HepG2 (cell line): ENCODE results near the gene SECTM1. TPM values are rescaled to one million over a fixed set of nuclear protein-coding genes. Genes with fewer than 3 reads are reported as not detected.

Source experiments
- CREM ChIP-seq, 2 experiments: sonication (generic) in 1 of 2; formaldehyde crosslinking in 1 of 2; IDR thresholded peaks; 2 replicates each; pipeline versions ENCODE4 v1.4.0 to v1.6.1; 2016 to 2020; ENCODE audit warnings: antibody characterized with exemption in 1 of 2, mild to moderate bottlenecking in 1 of 2, missing genetic modification reagents in 1 of 2
- GLI4 ChIP-seq: sonication (generic); formaldehyde crosslinking; IDR thresholded peaks from 2 replicates; pipeline ENCODE4 v1.5.1; 2020; ENCODE audit warnings: missing genetic modification reagents, mild to moderate bottlenecking, moderate library complexity, borderline replicate concordance
- GTF2F1 ChIP-seq: fragments of 150-350 bp; IDR thresholded peaks from 2 replicates; pipeline ENCODE4 v1.6.1; 2014; ENCODE audit warnings: low read length
- KMT2B ChIP-seq: IDR thresholded peaks from 2 replicates; pipeline ENCODE4 v1.6.1; 2016; ENCODE audit warnings: missing genetic modification reagents, missing compliant biosample characterization
- NFE2L1 ChIP-seq: sonication (generic); formaldehyde crosslinking; IDR thresholded peaks from 2 replicates; pipeline ENCODE4 v1.4.0; 2020; ENCODE audit warnings: missing genetic modification reagents, mild to moderate bottlenecking, borderline replicate concordance
- RAD21 ChIP-seq: fragments of 450-650 bp; formaldehyde crosslinking; IDR thresholded peaks from 2 replicates; pipeline ENCODE4 v1.5.0; 2020; ENCODE audit warnings: mild to moderate bottlenecking
- SALL1 ChIP-seq: sonication (generic); formaldehyde crosslinking; IDR thresholded peaks from 2 replicates; pipeline ENCODE4 v1.8.0; 2022; ENCODE audit warnings: mild to moderate bottlenecking, missing genetic modification reagents
- ZNF501 ChIP-seq: sonication (generic); formaldehyde crosslinking; IDR thresholded peaks from 2 replicates; pipeline ENCODE4 v1.5.1; 2020; ENCODE audit warnings: mild to moderate bottlenecking, moderate library complexity, missing genetic modification reagents
- ZNF678 ChIP-seq: sonication (generic); formaldehyde crosslinking; IDR thresholded peaks from 2 replicates; pipeline ENCODE4 v1.4.0; 2020; ENCODE audit warnings: mild to moderate bottlenecking, missing genetic modification reagents
- ZNF761 ChIP-seq: sonication (generic); formaldehyde crosslinking; conservative IDR thresholded peaks from 2 replicates; pipeline ENCODE4 v1.4.0; 2020; ENCODE audit warnings: mild to moderate bottlenecking, missing genetic modification reagents
- ZNF883 ChIP-seq: sonication (generic); formaldehyde crosslinking; IDR thresholded peaks from 2 replicates; pipeline ENCODE4 v1.5.1; 2020; ENCODE audit warnings: mild to moderate bottlenecking, missing genetic modification reagents; ENCODE audit errors: not compliant biosample characterization
- polyA plus RNA-seq, 8 experiments: library from polyadenylated mRNA; depleted of rRNA in 3 of 8; stranded (reverse) in 7 of 8; unstranded in 1 of 8; fragments of >200 nt; fragmentation: Illumina TruSeq in 4 of 8; extraction: Trizol in 4 of 8; gene quantifications; 2 replicates each; pipeline versions ENCODE4 v1.2.1 to v1.2.3, GENCODE V29; 2011 to 2016; ENCODE audit warnings: low read depth in 4 of 8, missing spikeins in 1 of 8, mixed read lengths in 1 of 8; ENCODE audit not compliant: insufficient read depth in 1 of 8
- total RNA-seq, 5 experiments: library from RNA; depleted of rRNA; stranded (reverse); fragments of >200 nt; fragmentation: Illumina TruSeq; extraction: Trizol; gene quantifications; 2 replicates each; pipeline ENCODE4 v1.2.3, GENCODE V29; 2016; ENCODE audit warnings: low read depth in 1 of 5
- TF ChIP-seq, protein P1 (sequence below): sonication (generic); formaldehyde crosslinking; conservative IDR thresholded peaks from 2 replicates; pipeline ENCODE4 v1.4.0; 2020; ENCODE audit warnings: missing genetic modification reagents
- TF ChIP-seq, protein P2 (sequence below): IDR thresholded peaks from 2 replicates; pipeline ENCODE4 v1.6.1; 2016; ENCODE audit warnings: low read depth
- TF ChIP-seq, protein P3 (sequence below): fragments of 450-650 bp; IDR thresholded peaks from 2 replicates; pipeline ENCODE4 v1.6.1; 2016
- TF ChIP-seq, protein P4 (sequence below): sonication (generic); formaldehyde crosslinking; IDR thresholded peaks from 2 replicates; pipeline ENCODE4 v1.8.1; 2023; ENCODE audit warnings: mild to moderate bottlenecking, moderate library complexity, missing genetic modification reagents
- TF ChIP-seq, protein P5 (sequence below): sonication (generic); formaldehyde crosslinking; IDR thresholded peaks from 2 replicates; pipeline ENCODE4 v1.5.0; 2020; ENCODE audit warnings: mild to moderate bottlenecking, missing genetic modification reagents, borderline replicate concordance

The SECTM1 gene
- total and polyA plus RNA-seq, 2 of the 13 experiments (the other 11 are each of a cell fraction or from before 2014, with no cell fraction given): 3.5 to 5.3 TPM

DNA sequence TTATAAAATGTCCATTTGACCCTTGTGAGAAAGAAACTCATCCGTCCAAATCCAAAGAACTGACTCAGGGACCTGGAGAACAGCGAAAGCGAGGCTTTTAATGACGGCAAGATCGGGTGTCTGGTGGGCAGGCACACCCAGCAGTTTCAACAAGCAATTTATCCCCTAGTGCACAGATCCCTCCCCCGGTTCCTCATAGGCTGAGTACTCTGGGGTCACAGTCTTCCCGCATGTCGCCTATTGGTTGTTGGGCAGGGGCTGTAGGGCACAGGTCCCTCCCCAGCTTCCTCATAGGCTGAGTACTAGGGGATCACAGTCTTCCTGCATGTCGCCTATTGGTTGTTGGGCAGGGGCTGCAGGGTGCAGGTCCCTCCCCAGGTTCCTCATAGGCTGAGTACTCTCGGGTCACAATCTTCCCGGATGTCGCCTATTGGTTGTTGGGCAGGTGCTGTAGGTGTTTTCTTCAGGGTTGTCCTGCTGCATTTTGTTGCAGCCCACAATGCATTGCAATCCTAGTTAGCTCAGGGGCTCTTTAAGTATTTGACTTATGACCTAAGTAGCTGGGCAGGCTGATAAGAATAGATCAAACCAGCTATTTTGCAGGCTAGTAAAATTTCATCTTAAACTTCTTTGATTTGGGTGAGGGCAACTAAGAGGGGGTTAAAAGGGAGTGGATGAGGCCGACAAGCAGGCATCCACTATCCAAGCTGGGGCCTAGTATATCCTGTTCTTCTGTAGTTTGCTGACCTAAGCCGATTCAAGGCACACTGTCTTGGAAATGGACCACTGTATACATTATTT lies 34.4 kb upstream of the SECTM1 start (continued):
- TF ChIP-seq, protein P1, sequence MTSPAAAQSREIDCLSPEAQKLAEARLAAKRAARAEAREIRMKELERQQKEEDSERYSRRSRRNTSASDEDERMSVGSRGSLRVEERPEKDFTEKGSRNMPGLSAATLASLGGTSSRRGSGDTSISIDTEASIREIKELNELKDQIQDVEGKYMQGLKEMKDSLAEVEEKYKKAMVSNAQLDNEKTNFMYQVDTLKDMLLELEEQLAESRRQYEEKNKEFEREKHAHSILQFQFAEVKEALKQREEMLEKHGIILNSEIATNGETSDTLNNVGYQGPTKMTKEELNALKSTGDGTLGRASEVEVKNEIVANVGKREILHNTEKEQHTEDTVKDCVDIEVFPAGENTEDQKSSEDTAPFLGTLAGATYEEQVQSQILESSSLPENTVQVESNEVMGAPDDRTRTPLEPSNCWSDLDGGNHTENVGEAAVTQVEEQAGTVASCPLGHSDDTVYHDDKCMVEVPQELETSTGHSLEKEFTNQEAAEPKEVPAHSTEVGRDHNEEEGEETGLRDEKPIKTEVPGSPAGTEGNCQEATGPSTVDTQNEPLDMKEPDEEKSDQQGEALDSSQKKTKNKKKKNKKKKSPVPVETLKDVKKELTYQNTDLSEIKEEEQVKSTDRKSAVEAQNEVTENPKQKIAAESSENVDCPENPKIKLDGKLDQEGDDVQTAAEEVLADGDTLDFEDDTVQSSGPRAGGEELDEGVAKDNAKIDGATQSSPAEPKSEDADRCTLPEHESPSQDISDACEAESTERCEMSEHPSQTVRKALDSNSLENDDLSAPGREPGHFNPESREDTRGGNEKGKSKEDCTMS (CRISPR knock-in tag): no peak
- TF ChIP-seq, protein P2, sequence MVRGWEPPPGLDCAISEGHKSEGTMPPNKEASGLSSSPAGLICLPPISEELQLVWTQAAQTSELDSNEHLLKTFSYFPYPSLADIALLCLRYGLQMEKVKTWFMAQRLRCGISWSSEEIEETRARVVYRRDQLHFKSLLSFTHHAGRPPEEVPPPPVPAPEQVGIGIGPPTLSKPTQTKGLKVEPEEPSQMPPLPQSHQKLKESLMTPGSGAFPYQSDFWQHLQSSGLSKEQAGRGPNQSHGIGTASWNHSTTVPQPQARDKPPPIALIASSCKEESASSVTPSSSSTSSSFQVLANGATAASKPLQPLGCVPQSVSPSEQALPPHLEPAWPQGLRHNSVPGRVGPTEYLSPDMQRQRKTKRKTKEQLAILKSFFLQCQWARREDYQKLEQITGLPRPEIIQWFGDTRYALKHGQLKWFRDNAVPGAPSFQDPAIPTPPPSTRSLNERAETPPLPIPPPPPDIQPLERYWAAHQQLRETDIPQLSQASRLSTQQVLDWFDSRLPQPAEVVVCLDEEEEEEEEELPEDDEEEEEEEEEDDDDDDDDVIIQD (CRISPR knock-in tag): peak; percentile 59; the same call in 1 of the 2 replicates
- no peak for TF ChIP-seq KMT2B (CRISPR knock-in tag)
- peak; percentile 73; the same call in 1 of the 2 replicates for TF ChIP-seq ZNF501 (CRISPR knock-in tag)
- no peak for TF ChIP-seq NFE2L1 (CRISPR knock-in tag)
- peak; percentile 72 for TF ChIP-seq SALL1 (CRISPR knock-in tag)
- TF ChIP-seq, protein P3, sequence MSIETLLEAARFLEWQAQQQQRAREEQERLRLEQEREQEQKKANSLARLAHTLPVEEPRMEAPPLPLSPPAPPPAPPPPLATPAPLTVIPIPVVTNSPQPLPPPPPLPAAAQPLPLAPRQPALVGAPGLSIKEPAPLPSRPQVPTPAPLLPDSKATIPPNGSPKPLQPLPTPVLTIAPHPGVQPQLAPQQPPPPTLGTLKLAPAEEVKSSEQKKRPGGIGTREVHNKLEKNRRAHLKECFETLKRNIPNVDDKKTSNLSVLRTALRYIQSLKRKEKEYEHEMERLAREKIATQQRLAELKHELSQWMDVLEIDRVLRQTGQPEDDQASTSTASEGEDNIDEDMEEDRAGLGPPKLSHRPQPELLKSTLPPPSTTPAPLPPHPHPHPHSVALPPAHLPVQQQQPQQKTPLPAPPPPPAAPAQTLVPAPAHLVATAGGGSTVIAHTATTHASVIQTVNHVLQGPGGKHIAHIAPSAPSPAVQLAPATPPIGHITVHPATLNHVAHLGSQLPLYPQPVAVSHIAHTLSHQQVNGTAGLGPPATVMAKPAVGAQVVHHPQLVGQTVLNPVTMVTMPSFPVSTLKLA: peak; percentile 7; the same call in 1 of the 2 replicates
- no peak for TF ChIP-seq ZNF883
- 0 out of 2 replicates have a peak, but pooled peaks have one; percentile 18 for TF ChIP-seq RAD21
- TF ChIP-seq GLI4: 0 out of 2 replicates have a peak, but pooled peaks have one; percentile 29
- TF ChIP-seq, protein P4, sequence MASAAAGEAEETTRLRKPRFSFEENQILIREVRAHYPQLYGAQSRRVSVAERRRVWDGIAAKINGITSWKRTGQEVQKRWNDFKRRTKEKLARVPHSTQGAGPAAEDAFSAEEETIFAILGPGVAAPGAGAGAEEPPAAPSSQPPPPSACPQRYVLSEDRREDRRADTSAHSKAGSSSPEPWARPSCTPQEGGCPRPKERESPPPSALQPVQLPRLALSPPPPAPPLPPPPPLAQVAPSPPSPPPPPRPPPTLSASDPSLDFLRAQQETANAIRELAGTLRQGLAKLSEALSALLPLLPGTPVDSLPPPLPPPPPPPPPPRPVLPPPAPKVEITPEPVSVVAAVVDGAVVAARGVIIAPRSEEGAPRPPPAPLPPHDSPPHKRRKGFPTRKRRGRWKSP: no peak
- TF ChIP-seq ZNF761 (CRISPR knock-in tag): no peak
- 0 out of 2 replicates have a peak, but pooled peaks have one; percentile 17 for TF ChIP-seq GTF2F1
- peak; percentile 82 for TF ChIP-seq CREM (IDR thresholded peaks at IDR 0.05)
- TF ChIP-seq CREM (CRISPR knock-in tag; IDR thresholded peaks at IDR 0.05): no peak
- TF ChIP-seq, protein P5, sequence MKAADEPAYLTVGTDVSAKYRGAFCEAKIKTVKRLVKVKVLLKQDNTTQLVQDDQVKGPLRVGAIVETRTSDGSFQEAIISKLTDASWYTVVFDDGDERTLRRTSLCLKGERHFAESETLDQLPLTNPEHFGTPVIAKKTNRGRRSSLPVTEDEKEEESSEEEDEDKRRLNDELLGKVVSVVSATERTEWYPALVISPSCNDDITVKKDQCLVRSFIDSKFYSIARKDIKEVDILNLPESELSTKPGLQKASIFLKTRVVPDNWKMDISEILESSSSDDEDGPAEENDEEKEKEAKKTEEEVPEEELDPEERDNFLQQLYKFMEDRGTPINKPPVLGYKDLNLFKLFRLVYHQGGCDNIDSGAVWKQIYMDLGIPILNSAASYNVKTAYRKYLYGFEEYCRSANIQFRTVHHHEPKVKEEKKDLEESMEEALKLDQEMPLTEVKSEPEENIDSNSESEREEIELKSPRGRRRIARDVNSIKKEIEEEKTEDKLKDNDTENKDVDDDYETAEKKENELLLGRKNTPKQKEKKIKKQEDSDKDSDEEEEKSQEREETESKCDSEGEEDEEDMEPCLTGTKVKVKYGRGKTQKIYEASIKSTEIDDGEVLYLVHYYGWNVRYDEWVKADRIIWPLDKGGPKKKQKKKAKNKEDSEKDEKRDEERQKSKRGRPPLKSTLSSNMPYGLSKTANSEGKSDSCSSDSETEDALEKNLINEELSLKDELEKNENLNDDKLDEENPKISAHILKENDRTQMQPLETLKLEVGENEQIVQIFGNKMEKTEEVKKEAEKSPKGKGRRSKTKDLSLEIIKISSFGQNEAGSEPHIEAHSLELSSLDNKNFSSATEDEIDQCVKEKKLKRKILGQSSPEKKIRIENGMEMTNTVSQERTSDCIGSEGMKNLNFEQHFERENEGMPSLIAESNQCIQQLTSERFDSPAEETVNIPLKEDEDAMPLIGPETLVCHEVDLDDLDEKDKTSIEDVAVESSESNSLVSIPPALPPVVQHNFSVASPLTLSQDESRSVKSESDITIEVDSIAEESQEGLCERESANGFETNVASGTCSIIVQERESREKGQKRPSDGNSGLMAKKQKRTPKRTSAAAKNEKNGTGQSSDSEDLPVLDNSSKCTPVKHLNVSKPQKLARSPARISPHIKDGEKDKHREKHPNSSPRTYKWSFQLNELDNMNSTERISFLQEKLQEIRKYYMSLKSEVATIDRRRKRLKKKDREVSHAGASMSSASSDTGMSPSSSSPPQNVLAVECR (CRISPR knock-in tag): peak; percentile 39; the same call in 1 of the 2 replicates
- TF ChIP-seq ZNF678 (CRISPR knock-in tag): no peak
